ENCODE measurements around the gene RNF26.

The RNF26 gene

GRCh38 chr11:119369132-119369925 lies 35.0 kb downstream of the RNF26 start:
- DNase-seq (ENCODE audit: extremely low read depth in 1 of 2, low read depth in 1 of 2): no peak

GRCh38 chr11:119370486-119371046 lies 36.2 kb downstream of the RNF26 start:
- no peak for DNase-seq (ENCODE audit: extremely low read depth in 1 of 2, low read depth in 1 of 2)

- no peak for DNase-seq (ENCODE audit: extremely low read depth in 1 of 2, low read depth in 1 of 2)
Measured at GRCh38 chr11:119371067-119371601, 36.8 kb downstream of the RNF26 start.

GRCh38 chr11:119371778-119372182 lies 37.5 kb downstream of the RNF26 start:
- no peak for DNase-seq (ENCODE audit: extremely low read depth in 1 of 2, low read depth in 1 of 2)

- no peak for DNase-seq (ENCODE audit: extremely low read depth in 1 of 2, low read depth in 1 of 2)
Measured at GRCh38 chr11:119372260-119373058, 38.1 kb downstream of the RNF26 start.

- no peak for DNase-seq (ENCODE audit: extremely low read depth in 1 of 2, low read depth in 1 of 2)
Measured at GRCh38 chr11:119373059-119373920, 39.0 kb downstream of the RNF26 start.

- no peak for DNase-seq (ENCODE audit: extremely low read depth in 1 of 2, low read depth in 1 of 2)
Measured at GRCh38 chr11:119373921-119374631, 39.7 kb downstream of the RNF26 start.

- no peak for DNase-seq (ENCODE audit: extremely low read depth in 1 of 2, low read depth in 1 of 2)
Measured at GRCh38 chr11:119374632-119375336, 40.5 kb downstream of the RNF26 start.

GRCh38 chr11:119375337-119376196 lies 41.2 kb downstream of the RNF26 start:
- no peak for DNase-seq (ENCODE audit: extremely low read depth in 1 of 2, low read depth in 1 of 2)

- no peak for DNase-seq (ENCODE audit: extremely low read depth in 1 of 2, low read depth in 1 of 2)
Measured at GRCh38 chr11:119376197-119376847, 42.0 kb downstream of the RNF26 start.

- no peak for DNase-seq (ENCODE audit: extremely low read depth in 1 of 2, low read depth in 1 of 2)
Measured at GRCh38 chr11:119377112-119377901, 43.0 kb downstream of the RNF26 start.

GRCh38 chr11:119377961-119378667 lies 43.8 kb downstream of the RNF26 start:
- DNase-seq (ENCODE audit: extremely low read depth in 1 of 2, low read depth in 1 of 2): no peak

GRCh38 chr11:119378851-119379465 lies 44.6 kb downstream of the RNF26 start:
- DNase-seq (ENCODE audit: extremely low read depth in 1 of 2, low read depth in 1 of 2): no peak

- no peak for DNase-seq (ENCODE audit: extremely low read depth in 1 of 2, low read depth in 1 of 2)
Measured at GRCh38 chr11:119380160-119380826, 46.0 kb downstream of the RNF26 start.

GRCh38 chr11:119380827-119381180 lies 46.5 kb downstream of the RNF26 start:
- no peak for DNase-seq (ENCODE audit: extremely low read depth in 1 of 2, low read depth in 1 of 2)
